GM12872 (cell line): ENCODE results near the gene C8G.

Experiments
- CTCF ChIP-seq: IDR thresholded peaks from 3 replicates; pipeline ENCODE4 v1.5.1; 2011; ENCODE audit warnings: low read depth, mild to moderate bottlenecking, low read length, moderate library complexity; ENCODE audit not compliant: insufficient read depth

C8G gene

GRCh38 chr9:136969774-136970173 is 24.7 kb downstream of the C8G start:
- no peak for TF ChIP-seq CTCF

GRCh38 chr9:136970361-136970760 is 25.3 kb downstream of the C8G start:
- TF ChIP-seq CTCF, result no peak

- no peak for TF ChIP-seq CTCF
Measured at GRCh38 chr9:136971746-136972145, 26.7 kb downstream of the C8G start.

GRCh38 chr9:136972335-136972734 is 27.3 kb downstream of the C8G start:
- TF ChIP-seq CTCF, result no peak

GRCh38 chr9:136972743-136973142 is 27.7 kb downstream of the C8G start:
- no peak for TF ChIP-seq CTCF

GRCh38 chr9:136973618-136974617 is 28.9 kb downstream of the C8G start:
- no peak for TF ChIP-seq CTCF

- TF ChIP-seq CTCF, result no peak
Measured at GRCh38 chr9:136974817-136975535, 29.9 kb downstream of the C8G start.
